Hematopoietic multipotent progenitor cell treated with erythropoietin and hydrocortisone succinate and interleukin-3 and kit ligand, for 15 days (in vitro differentiated cells): Measurements from ENCODE around the gene C2orf80.
"Not testable (repeated sequence)": the region's sequence is repeated elsewhere in the genome, so short reads cannot be mapped to it uniquely, and the experiment has no call there.

Source experiments
- DNase-seq: peaks from one replicate; pipeline ENCODE4 v3.0.0-alpha.2; 2015; ENCODE audit warnings: low spot score

The C2orf80 gene

DNA sequence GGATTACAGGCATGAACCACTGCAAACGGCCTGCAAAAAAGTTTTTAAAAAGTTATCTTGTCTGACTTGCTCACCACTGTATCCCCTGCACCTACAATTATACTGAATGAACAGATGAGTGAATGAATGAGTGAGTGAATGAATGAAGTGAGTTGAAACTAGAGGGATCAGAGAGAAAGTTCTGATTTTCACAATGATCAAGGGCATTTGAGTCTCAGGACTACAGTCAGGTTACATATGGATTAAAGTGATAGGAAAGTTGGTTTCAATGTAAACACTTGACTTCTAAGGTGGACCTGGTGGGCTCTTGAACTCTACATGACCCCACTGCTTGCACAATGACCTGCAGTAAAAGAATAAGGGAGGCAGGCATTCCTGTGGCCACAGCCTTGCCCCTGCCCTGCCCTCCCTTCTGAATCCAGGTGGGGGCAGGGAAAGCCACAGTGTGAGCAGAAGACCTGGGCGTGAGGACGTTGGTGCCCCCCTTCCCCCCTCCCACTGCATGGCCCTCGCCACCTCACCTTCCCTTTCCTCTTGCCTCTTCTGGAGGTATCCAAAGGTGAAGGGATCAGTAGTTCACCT, 10.7 kb downstream of the C2orf80 start:
- DNase-seq = no peak

- no peak for DNase-seq
Measured at GRCh38 chr2:208175840-208176153, 14.0 kb downstream of the C2orf80 start.

DNA sequence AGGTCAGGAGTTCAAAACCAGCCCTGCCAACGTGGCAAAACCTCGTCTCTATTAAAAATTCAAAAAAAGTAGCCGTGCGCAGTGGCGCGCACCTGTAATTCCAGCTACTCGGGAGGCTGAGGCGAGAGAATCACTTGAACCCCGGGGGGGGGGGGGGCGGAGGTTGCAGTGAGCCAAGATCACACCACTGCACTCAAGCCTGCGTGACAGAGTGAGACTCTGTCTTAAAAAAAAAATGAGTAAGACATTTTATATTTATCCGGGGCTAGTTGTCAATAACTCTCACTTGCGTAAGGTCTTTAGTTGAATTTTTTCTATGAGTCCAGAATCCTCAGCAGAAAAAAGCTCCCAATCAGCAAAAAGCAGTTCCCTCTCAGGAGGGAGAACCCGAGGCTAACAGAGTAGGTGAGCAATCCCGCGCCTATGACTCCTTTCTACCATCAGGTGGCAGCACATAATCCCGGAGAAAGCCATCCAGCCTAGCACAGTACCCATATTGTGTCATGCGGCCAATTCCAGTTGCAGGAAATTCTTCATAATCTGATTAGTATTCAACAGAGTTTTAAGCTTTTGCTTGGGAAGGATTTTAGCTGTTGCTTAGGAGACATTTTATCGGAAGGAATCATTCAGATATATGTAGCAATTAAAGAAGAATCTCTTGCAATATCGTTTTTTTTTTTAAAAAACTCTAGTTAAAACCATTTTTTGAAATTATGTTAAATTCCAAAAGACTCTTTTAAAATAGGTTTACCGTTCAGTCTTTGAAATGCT, 14.6 kb downstream of the C2orf80 start:
- DNase-seq = peak; percentile 66

DNA sequence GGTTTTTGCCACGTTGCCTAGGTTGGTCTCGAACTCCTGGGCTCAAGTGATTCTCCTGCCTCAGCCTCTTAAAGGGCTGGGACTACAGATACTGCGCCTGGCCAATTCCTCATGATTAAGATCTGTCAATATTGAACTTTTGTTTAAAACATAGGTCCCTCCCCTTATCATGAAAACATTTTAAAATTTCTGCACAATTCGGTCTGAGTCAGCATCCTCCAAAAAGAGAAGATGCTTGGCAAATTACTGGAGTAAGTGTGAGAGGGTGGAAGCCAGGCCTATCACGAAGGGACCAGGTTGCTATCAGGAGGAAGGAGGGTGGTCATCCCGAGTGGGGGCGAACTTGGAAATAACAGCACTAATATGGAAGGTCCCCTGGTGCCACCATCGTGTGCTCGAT, 15.7 kb downstream of the C2orf80 start:
- DNase-seq = no peak

DNA sequence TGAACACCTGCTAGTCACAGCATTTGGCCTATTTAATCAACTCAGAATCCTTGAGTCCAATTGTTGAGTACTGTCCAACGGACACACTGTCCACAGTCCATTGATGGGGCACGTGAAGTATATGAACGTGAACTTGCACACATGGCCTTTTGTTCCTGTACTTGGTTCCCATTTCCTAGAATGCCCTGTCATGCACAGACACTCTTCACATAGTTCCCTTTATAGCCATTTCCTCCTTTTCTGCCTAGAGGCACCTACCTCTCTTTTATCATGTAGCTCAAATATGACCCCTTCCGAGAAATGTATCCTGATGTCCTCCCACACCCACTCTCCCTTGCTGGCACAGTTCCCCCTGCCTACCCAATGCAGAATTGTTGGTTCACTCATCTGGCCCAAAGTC, 17.7 kb downstream of the C2orf80 start:
- DNase-seq = no peak

- DNase-seq = no peak
Measured at GRCh38 chr2:208164951-208165755, 24.7 kb downstream of the C2orf80 start.

DNA sequence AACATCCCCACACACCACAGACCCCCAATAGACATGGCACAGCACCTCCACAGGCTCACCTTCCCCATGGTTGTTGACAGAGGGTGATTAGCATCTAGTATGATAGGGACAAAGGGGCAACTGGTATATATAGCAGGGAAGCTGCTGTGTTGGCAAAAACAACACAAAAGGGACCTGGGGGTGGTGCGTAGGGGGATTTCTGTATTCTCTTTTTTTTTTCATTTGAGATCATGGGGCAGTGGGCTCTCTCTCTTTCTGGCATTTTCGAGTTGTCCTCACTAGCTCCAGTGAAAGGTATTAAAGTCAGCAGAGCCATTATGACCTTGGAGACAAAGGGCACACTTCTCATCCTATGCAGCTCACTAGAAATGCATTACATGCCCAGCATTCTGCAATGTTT, 26.3 kb downstream of the C2orf80 start, which contains the start of gene CRYGA:
Gene CRYGA (minus strand): TSS at position 101 of the 400 bp plus-strand sequence. CDS start 33 bp downstream, at position 68.
- no peak for DNase-seq

- no peak for DNase-seq
Measured at GRCh38 chr2:208156439-208156838, 33.4 kb downstream of the C2orf80 start.

DNA sequence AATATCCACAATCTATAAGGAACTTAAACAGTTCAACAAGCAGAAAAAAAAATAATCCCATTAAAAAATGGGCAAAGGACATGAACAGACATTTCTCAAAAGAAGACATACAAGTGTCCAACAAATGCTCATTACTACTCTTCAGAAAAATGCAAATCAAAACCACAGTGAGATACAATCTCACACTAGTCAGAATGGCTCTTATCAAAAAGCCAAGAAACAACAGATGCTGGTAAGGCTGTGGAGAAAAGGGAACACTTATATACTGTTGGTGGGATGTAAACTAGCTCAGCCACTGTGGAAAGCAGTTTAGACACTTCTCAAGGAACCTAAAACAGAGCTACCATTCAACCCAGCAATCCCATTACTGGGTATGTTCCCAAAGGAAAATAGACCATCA, 36.7 kb downstream of the C2orf80 start:
- DNase-seq = no peak

- DNase-seq = no peak
Measured at GRCh38 chr2:208150956-208151355, 38.9 kb downstream of the C2orf80 start.

GRCh38 chr2:208150094-208150493, 39.7 kb downstream of the C2orf80 start:
- DNase-seq = no peak

DNA sequence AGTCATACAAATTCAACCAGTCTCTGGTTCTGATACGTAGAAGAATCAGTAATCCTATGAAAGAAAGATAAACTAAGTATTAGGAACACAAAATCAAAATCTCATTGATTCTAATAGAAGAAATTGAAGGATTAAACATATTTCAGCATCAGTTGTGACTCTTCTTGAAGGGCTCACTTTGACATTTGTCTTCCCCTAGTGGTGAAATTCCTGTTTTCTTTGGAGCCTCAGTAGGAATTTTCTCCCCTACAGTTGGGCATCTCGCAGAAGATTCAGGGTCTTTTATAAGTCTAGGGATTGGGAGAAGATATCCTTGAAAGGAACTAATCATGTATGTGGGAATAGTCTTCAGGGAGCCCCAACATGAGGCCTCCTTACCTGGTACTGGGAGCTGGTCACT, 41.0 kb downstream of the C2orf80 start:
- no peak for DNase-seq

DNA sequence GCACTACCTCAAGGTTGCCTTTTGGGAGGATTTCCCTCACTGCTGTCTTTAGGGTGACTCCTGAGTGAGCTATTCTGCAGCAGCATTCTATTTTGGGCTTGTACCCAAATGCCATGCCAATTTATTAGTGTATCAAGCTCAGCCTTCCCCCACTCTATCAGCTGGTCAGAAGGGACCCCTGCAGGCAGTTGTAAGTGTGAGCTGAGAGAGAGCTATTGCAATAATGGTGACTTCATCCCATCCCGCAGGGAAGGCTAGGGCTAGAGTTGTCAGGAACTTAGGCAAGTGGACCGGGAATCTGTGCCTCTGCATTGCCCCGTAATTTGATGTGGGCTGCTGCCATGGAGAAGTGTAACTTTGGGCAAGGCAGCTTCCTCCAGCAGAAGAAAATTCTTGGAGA, 42.1 kb downstream of the C2orf80 start:
- DNase-seq = no peak

- DNase-seq = no peak
Measured at GRCh38 chr2:208147008-208147407, 42.8 kb downstream of the C2orf80 start.

- no peak for DNase-seq
Measured at GRCh38 chr2:208146006-208146405, 43.8 kb downstream of the C2orf80 start, which contains the start of gene CRYGB. CRYGB (minus strand) TSS chr2:208146158; CDS start chr2:208146120, 38 bp downstream.

- no peak for DNase-seq
Measured at GRCh38 chr2:208142925-208143799, 46.7 kb downstream of the C2orf80 start.

GRCh38 chr2:208142240-208142924, 47.4 kb downstream of the C2orf80 start:
- no peak for DNase-seq

- DNase-seq = no peak
Measured at GRCh38 chr2:208139447-208139846, 50.4 kb downstream of the C2orf80 start.

DNA sequence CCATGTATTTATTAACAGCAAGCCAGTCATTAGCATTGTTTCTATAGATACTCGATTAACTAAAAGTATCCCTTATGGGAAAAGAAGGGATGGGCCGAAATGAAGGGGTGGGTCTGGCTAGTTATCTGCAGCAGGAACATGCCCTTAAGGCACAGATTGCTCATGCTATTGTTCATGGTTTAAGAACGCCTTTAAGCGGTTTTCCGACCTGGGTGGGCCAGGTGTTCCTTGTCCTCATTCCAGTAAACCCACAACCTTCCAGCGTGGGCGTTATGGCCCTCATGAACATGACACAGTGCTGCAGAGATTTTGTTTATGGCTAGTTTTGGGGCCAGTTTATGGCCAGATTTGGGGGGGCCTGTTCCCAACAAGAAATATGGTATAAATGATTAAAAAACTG, 51.5 kb downstream of the C2orf80 start:
- DNase-seq = not testable (repeated sequence)

DNA sequence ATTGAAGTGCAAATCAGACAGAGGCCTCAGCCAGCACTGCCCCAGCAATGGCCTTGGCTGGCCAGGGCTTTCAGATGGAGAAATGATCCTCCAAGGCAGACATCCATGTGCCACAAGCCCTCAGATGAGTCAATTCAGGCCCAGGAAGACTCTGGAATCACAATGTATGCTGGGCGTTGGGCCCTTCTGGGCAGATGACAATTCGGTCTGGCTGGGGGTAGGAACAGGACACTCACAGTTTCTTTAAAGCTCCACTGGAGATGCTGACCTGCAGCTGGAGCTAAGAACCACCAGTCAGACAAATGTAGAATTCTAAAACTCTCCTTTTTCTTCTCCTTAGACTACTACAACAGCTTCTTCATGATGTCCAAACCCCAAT, 53.1 kb downstream of the C2orf80 start:
- no peak for DNase-seq
